ENCODE results near the gene DMD. TPM values are rescaled to one million over a fixed set of nuclear protein-coding genes. Genes with fewer than 3 reads are reported as not detected.

The DMD gene
- total and polyA plus RNA-seq, 2 donors from 2014 or later = 4.2 to 17.9 TPM

DNA sequence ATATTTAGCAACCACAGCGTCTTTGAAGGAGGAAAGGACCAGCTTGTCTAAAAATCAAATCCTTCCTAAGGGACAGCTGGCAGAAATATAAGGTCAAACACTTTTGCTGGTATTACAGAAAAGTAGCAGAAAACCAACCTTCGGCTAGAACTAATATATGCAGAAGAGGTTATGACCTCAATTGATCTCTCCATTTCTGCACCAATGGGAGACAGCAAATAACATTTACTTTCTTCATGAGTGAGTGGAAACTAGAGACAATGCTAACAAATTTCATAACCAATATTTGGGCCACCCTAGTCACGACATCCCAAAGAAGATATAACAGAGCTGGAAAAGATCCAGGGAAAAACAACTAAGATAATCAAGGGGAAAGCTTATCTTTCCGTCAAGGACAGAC lies 1892.5 kb downstream of the DMD start:
- Histone ChIP-seq H3K4me3 (ENCODE audit: low read length in 3 of 3) (no peak overlapping the region), H3K27ac (ENCODE audit: low read depth in 2 of 2, low read length in 2 of 2) (no peak overlapping the region), H3K36me3 (ENCODE audit: control insufficient read depth in 2 of 3, insufficient read depth in 3 of 3, low read length in 3 of 3) (no peaks in the 10 kb centered on the region), H3K9ac (ENCODE audit: low read length in 3 of 3) (no peak overlapping the region), H3K9me3 (ENCODE audit: control insufficient read depth in 2 of 3, insufficient read depth in 1 of 3, low read length in 3 of 3) (no peaks in the 10 kb centered on the region), H3K27me3 (ENCODE audit: control insufficient read depth, insufficient read depth, low read length) (no peaks in the 10 kb centered on the region), H3K4me1 (ENCODE audit: control insufficient read depth in 2 of 3, insufficient read depth in 2 of 3, low read depth in 1 of 3, low read length in 3 of 3) (no peaks in the 10 kb centered on the region)
- TF ChIP-seq, protein P1, sequence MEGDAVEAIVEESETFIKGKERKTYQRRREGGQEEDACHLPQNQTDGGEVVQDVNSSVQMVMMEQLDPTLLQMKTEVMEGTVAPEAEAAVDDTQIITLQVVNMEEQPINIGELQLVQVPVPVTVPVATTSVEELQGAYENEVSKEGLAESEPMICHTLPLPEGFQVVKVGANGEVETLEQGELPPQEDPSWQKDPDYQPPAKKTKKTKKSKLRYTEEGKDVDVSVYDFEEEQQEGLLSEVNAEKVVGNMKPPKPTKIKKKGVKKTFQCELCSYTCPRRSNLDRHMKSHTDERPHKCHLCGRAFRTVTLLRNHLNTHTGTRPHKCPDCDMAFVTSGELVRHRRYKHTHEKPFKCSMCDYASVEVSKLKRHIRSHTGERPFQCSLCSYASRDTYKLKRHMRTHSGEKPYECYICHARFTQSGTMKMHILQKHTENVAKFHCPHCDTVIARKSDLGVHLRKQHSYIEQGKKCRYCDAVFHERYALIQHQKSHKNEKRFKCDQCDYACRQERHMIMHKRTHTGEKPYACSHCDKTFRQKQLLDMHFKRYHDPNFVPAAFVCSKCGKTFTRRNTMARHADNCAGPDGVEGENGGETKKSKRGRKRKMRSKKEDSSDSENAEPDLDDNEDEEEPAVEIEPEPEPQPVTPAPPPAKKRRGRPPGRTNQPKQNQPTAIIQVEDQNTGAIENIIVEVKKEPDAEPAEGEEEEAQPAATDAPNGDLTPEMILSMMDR (IDR thresholded peaks at IDR 0.05; ENCODE audit: borderline replicate concordance, extremely low read depth, insufficient read depth) = no peak
- intact Hi-C loops (cut with DNase I) = no loop called here
- DNase-seq = no peak
- FAIRE-seq = no peak

DNA sequence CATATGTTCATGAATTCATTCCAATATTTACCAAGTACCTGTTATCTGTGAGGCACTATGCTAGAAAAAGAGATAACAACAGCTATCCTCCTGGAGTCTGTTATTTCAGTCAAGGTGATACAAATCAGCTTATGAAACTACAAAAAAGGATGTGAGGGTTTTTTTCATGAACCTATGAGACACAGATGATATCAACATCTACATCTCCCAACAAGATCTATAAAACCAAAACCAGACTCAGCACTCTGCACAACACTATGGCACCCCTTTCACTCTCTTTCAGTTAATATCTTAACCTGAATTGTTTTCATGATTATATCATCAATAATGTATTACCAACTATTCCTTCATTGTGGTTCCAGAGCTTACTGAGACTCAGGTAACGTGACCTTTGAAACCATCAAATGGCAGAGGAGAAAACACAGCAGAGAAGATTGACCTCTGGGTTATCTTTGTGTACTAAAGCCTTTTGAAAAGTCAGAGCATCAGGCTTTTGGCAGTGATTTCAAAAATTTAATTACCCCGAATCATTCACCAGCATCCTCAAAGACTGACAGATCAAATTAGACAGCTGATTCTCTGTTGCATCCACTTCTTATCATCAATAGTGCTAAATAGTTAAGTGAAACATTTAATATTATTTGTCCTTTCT lies 1894.9 kb downstream of the DMD start:
- no peak for FAIRE-seq
- intact Hi-C loops (cut with DNase I) = no loop called here
- DNase-seq = no peak
- Histone ChIP-seq H3K27ac (ENCODE audit: low read depth in 2 of 2, low read length in 2 of 2) (no peak overlapping the region), H3K4me1 (ENCODE audit: control insufficient read depth in 2 of 3, insufficient read depth in 2 of 3, low read depth in 1 of 3, low read length in 3 of 3) (no peaks in the 10 kb centered on the region), H3K4me3 (ENCODE audit: low read length in 3 of 3) (no peak overlapping the region), H3K9ac (ENCODE audit: low read length in 3 of 3) (no peak overlapping the region), H3K36me3 (ENCODE audit: control insufficient read depth in 2 of 3, insufficient read depth in 3 of 3, low read length in 3 of 3) (no peaks in the 10 kb centered on the region), H3K27me3 (ENCODE audit: control insufficient read depth, insufficient read depth, low read length) (no peaks in the 10 kb centered on the region), H3K9me3 (ENCODE audit: control insufficient read depth in 2 of 3, insufficient read depth in 1 of 3, low read length in 3 of 3) (no peaks in the 10 kb centered on the region)
- TF ChIP-seq, protein P1 (IDR thresholded peaks at IDR 0.05; ENCODE audit: borderline replicate concordance, extremely low read depth, insufficient read depth) = no peak

DNA sequence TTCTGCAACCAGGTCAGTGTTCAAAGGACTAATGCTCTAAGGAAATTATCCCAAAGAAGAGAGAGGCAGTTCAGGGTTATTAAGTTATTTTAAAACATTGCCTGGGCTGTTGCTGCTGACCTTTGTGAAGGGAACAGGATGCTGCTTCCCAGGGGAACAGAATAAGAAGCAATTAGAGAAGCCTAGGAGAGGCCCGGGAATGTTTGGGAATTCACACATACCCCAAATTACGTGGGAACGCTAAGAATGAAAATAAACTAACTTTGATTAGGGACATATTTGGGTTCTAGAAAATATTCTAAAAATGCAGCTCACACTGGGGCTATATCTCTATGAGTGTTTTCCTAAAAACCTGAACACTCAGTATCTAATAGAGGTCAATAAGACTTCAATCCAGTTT lies 1896.4 kb downstream of the DMD start:
- Histone ChIP-seq H3K4me3 (ENCODE audit: low read length in 3 of 3) (no peak overlapping the region), H3K9me3 (ENCODE audit: control insufficient read depth in 2 of 3, insufficient read depth in 1 of 3, low read length in 3 of 3) (no peaks in the 10 kb centered on the region), H3K36me3 (ENCODE audit: control insufficient read depth in 2 of 3, insufficient read depth in 3 of 3, low read length in 3 of 3) (no peaks in the 10 kb centered on the region), H3K9ac (ENCODE audit: low read length in 3 of 3) (no peak overlapping the region), H3K27ac (ENCODE audit: low read depth in 2 of 2, low read length in 2 of 2) (no peak overlapping the region), H3K4me1 (ENCODE audit: control insufficient read depth in 2 of 3, insufficient read depth in 2 of 3, low read depth in 1 of 3, low read length in 3 of 3) (no peaks in the 10 kb centered on the region), H3K27me3 (ENCODE audit: control insufficient read depth, insufficient read depth, low read length) (no peaks in the 10 kb centered on the region)
- intact Hi-C loops (cut with DNase I) = no loop called here
- FAIRE-seq = no peak
- TF ChIP-seq, protein P1 (IDR thresholded peaks at IDR 0.05; ENCODE audit: borderline replicate concordance, extremely low read depth, insufficient read depth) = no peak
- peak in 1 of 5 donors; percentile 36 for DNase-seq

DNA sequence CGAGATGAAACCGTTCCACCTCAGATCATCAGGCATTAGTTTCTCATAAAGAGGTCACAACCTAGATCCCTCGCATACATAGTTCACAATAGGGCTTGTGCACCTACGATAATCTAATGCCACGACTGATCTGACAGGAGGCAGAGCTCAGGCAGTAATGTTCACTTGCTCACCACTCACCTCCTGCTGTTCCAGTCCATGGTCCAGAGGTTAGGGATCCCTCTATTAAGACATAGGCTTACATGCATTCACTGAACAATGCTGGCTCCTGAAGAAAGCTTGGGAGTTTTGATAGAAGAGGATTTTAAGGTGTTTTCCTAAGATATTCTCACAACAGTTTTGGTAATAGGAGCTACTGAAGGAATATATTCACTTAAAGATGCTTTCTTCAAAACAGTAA lies 1903.4 kb downstream of the DMD start:
- Histone ChIP-seq H3K9me3 (ENCODE audit: control insufficient read depth in 2 of 3, insufficient read depth in 1 of 3, low read length in 3 of 3) (no peaks in the 10 kb centered on the region), H3K27me3 (ENCODE audit: control insufficient read depth, insufficient read depth, low read length) (no peaks in the 10 kb centered on the region), H3K4me1 (ENCODE audit: control insufficient read depth in 2 of 3, insufficient read depth in 2 of 3, low read depth in 1 of 3, low read length in 3 of 3) (no peaks in the 10 kb centered on the region), H3K4me3 (ENCODE audit: low read length in 3 of 3) (no peak overlapping the region), H3K36me3 (ENCODE audit: control insufficient read depth in 2 of 3, insufficient read depth in 3 of 3, low read length in 3 of 3) (no peaks in the 10 kb centered on the region), H3K9ac (ENCODE audit: low read length in 3 of 3) (no peak overlapping the region), H3K27ac (ENCODE audit: low read depth in 2 of 2, low read length in 2 of 2) (no peak overlapping the region)
- intact Hi-C loops (cut with DNase I) = no loop called here
- TF ChIP-seq, protein P1 (IDR thresholded peaks at IDR 0.05; ENCODE audit: borderline replicate concordance, extremely low read depth, insufficient read depth) = no peak
- DNase-seq (no peak), FAIRE-seq (no peak)

All from kidney (tissue), 14 donors.